ENCODE data around the gene ICAM5.

The ICAM5 gene

GRCh38 chr19:10292206-10292788 lies 2.5 kb downstream of the ICAM5 start:
- DNase-seq, result peak; percentile 98

GRCh38 chr19:10292789-10293636 lies 3.3 kb downstream of the ICAM5 start:
- DNase-seq, result peak; percentile 82

GRCh38 chr19:10293637-10294367 lies 4.0 kb downstream of the ICAM5 start:
- DNase-seq, result no peak

- no peak for DNase-seq
Measured at GRCh38 chr19:10294368-10294697, 4.6 kb downstream of the ICAM5 start.

- DNase-seq, result no peak
Measured at GRCh38 chr19:10295305-10295846, 5.6 kb downstream of the ICAM5 start.

GRCh38 chr19:10295847-10296591 lies 6.3 kb downstream of the ICAM5 start:
- no peak for DNase-seq

GRCh38 chr19:10299545-10300458 lies 10.1 kb downstream of the ICAM5 start:
- peak; percentile 75 for DNase-seq

GRCh38 chr19:10305139-10305806 lies 15.5 kb downstream of the ICAM5 start:
- peak; percentile 70 for DNase-seq

- DNase-seq, result no peak
Measured at GRCh38 chr19:10306327-10306726, 16.6 kb downstream of the ICAM5 start.

GRCh38 chr19:10309423-10309822 lies 19.7 kb downstream of the ICAM5 start, which contains the start of gene ZGLP1:
ZGLP1 (minus strand) TSS chr19:10309815.
- no peak for DNase-seq

GRCh38 chr19:10315335-10316214 lies 25.8 kb downstream of the ICAM5 start, which contains the start of gene FDX2:
FDX2 (minus strand) TSS chr19:10316015; CDS start chr19:10315996, 19 bp downstream.
- peak; percentile 90 for DNase-seq

- peak; percentile 40 for DNase-seq
Measured at GRCh38 chr19:10316229-10317044, 26.7 kb downstream of the ICAM5 start.

- DNase-seq, result no peak
Measured at GRCh38 chr19:10317045-10317856, 27.5 kb downstream of the ICAM5 start.

- DNase-seq, result no peak
Measured at GRCh38 chr19:10317857-10318462, 28.2 kb downstream of the ICAM5 start.

- DNase-seq, result no peak
Measured at GRCh38 chr19:10318807-10319682, 29.3 kb downstream of the ICAM5 start.

- no peak for DNase-seq
Measured at GRCh38 chr19:10320602-10321416, 31.1 kb downstream of the ICAM5 start.

Data from NCI-H82 (cell line).